HuH-7.5 (cell line): Measurements from ENCODE around the gene BTAF1.
"Not testable (repeated sequence)": the region's sequence is repeated elsewhere in the genome, so short reads cannot be mapped to it uniquely, and the experiment has no call there.

Experiments
- DNase-seq: peaks from one replicate; pipeline ENCODE4 v3.0.0; 2011; ENCODE audit warnings: low spot score

Gene BTAF1

DNA sequence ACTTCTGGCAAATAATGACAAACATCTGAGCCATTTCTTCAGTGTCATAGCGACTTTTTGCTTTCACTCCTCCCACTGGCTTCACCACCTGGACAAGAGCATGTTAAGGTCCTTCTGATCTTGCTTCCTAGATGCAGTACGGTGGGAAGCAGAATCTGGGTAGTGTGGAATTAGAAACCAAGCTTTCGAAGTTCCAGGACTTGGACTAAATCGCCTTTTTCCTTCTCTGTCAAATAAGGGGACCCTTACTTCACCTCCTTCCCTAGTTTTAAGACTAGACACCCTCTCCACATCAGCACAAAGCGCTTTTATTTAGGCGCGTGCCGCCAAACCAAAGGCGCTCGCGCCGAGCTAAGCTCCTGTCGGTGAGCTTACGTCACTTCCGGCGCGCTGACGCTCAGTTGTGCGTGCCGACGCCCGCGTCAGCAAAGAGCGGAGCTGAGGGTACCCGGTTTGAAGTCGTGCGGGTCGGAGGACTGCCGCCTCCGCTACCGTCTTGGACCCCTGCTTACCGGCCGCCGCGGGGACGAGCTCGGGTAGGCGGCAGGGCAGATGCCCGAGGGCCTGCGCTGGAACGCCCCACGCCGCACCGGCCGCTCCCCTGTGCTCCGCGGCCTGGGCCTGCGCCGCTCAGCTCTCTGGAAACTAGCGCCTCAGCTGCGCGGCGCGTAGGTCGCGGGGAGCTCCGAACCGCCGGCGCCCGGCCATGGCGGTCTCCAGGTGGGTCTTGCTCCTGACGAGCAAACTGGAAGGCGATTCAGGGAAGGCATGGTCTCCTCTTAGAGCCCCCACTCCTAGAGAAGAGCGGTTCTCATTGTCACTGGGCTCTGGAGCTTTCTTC, at the start of gene BTAF1:
Gene BTAF1, plus strand, starts transcription at position 400 of the 841 bp plus-strand sequence. Its CDS starts 307 bp downstream, at position 707.
- DNase-seq = peak; percentile 61

DNA sequence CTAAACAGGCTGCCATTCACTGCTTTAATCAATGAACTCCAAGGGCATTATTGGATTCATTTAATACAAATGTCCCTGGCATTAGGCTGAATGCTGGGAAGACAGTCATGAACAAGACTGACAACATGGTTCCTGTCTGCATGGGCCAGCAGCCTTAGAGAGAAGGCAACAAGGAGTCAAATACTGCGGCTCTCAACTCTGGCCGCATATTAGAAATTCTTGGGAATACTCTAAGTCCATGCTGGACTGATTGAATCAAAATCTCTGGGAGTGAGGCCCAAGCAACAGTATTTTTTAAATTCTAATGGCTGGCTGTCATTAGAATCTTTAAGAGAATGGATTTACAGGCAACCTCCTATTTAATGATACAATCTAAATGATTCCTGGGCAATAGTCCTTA, 48.4 kb upstream of the BTAF1 start:
- DNase-seq = no peak

DNA sequence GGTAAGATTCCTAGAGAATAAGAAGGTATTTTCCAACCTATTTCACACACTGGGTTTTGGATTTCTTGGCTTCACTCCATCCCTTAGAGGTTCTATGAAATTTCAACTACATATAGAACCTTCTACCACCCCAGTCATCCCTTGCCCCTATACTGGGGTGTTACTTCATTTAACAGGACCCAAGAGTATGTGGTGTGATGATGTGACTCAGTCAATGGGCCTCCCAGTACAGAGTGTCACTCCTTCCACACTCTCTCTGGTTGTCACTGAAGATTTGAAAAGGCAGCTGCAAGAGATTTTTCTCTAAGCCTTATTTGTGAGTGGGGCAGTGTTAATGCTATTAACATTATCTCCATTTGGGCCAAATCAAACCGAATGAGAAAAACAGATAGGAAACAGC, 47.8 kb upstream of the BTAF1 start:
- no peak for DNase-seq

DNA sequence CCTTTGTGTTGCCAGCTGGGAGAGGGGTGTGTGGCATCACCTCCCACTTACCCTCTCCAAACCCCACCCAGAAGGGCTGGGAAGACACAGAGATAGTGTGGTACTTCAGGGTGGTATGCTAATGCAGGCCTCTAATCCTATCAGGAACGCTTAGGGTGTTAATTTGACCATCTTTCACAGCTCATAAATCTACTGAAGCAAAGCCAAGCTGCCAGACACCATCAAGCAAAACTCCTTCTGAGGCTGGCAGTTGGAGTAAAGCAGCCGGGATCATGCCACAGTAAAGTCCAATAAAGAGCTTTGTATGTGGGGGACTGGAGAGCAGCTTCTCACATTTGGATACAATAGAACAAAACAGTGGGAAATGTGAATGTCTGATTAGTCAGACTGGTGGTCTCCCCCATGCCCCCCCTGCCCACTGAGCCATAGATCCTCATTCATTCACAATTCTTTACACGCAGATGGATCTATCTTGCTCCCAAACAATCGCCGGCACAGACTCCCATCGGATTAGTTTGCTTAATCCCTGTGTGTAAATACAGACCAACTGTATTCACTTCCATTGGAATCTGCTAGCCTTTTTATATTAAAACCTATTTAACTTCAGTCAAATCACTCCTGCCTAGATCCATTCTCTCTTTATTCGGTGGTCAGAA, 43.9 kb upstream of the BTAF1 start:
- no peak for DNase-seq

GRCh38 chr10:91880310-91880709, 43.3 kb upstream of the BTAF1 start:
- no peak for DNase-seq

DNA sequence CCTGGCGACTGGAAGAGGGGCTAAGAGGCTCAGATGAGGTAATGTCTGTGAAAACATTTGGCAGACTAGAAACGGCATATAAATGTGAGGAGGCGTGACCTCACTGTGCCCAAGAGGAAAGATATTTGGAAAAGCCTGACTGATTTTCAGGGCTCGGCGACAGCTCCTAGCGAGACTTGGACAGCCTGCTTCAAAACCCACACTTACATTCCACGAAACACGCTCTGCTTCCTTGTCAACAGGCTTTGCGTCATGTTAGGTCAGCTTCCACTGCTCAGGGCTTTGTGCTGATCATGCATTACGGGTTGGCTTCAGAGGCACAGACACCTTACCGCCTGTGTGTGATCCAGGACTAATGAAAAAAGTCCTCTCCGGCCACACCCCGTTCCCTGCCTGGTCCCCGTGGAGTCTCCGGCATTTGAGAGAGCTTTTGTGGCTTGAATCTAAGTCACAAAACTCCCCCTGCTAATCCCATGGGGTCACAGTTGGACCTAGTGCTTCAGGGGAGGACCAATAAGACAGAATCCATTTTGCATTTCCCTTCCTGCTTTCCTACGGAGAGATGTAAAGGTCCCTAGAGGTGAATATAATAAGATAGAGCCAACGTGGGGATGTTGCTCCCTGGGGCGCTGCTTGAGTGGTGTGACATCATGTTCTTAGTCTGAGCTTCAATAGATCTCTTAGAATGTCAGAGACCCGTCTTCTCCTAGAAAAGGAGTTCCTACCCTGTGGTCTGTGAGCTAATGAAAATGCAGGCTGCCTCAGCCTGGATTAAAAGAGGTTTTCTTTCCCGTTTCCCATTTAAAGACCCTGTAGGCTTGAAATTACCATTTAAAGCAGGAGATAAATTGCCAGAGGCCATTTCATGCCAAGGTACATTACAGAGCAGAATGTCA, 39.8 kb upstream of the BTAF1 start:
- no peak for DNase-seq

GRCh38 chr10:91884536-91884935, 39.0 kb upstream of the BTAF1 start:
- DNase-seq = no peak

DNA sequence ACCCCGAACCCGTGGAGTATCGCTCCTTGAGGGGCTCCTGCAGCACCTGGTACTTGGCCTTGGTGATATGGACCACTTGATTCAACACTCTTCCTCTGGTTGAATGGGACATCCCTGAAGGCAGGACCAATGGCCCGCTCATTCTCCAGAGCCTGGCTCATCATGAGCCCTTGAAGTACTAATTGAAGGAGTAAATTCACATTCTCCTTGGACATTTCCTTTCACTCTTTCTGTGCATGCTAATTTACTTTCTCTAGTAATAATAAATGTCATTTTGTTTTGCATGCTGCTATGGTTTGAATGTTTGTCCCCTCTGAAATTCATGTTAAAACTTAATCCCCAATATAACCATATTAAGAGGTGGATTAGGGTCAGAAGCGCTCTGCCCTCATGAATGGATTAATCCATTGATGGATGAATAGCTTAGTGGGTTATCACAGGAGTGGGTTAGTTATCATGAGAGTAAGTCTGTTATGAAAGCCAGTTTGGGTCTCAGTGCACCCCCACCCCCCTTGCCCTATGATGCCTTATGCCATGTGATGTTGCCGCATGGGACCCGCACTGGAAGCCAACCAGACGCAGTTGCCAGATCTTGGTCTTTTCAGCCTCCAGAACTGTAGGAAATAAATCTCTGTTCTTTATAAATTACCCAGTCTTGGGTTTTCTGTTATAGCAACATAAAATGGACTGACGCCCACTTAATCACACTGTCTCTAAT, 38.0 kb upstream of the BTAF1 start:
- no peak for DNase-seq

GRCh38 chr10:91886954-91887271, 36.7 kb upstream of the BTAF1 start:
- DNase-seq = no peak

DNA sequence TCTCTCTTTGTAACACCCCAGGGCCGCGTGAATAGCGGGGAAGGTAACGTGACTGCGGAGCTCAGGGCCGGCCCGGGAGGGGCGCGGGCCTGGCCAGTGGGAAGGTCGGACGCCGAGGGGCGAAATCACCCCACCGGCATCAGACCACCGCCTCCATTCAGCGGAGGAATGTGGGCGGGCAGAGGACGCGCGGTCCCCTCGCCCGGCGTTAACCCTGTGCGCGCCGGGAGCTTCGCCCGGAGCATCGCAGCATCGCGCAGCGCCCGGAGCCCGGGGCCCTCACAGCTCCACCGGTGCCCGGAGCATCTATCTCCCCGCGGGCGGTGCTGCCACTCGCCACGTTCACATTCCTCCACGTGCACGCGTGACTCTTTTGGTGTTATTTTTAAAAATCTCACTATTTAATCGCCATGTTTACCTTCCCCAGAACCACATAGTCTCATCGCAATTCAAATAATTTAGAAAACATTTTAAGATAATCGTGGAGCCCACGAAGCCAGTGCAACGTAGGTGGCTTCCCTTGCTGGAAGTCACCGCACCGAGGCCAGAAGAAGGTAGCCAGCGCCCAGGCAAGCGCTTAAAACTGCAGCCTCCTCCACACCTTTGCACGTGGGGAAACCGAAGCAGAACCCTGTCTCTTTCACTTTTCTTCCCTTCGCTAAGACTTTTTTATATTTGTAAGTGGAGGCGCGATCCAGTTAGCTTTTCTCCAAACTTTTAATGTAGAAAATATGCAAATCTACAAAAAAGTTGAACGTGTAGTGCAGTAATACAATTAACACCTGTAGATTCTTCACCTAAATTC, 36.1 kb upstream of the BTAF1 start:
- DNase-seq = peak; percentile 60

DNA sequence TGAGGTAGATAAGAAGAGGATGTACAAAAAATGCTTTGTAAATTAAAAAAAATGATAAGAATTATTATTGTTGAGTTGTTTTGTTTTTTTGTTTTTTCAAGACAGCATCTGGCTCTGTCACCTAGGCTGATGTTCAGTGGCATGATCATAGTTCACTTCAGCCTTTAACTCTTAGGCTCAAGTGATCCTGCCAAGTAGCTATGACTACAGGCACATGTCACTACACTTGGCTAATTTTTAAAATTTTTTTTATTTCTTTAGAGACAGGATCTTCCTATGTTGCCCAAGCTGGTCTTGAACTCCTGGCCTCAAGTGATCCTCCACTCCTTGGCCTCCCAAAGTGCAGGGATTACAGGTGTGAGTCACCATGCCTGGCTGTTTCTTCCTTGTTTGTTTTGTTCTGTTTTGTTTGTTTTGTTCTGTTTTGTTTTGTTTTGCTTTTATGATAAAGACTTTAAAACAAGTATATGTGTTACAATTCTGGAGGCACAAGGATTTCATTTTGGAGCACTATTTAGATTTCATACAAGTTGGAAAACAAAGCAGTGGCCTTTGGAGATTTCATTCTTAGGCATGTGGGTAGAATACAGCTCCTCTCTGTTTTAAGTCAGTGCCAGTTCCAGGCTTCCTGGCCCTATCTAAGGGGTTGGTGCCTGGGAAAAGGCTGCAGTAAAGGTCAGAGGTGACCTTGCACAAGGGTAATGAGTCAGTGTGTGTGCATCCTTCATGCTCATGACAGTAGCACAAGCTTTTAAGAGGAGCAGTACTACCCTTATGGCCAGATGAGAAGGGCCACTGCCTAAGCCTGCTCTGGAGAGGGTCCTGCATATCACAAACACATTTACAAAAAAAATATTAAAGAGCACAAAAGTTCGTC, 32.2 kb upstream of the BTAF1 start:
- DNase-seq = no peak

- DNase-seq = no peak
Measured at GRCh38 chr10:91893051-91893450, 30.5 kb upstream of the BTAF1 start.

DNA sequence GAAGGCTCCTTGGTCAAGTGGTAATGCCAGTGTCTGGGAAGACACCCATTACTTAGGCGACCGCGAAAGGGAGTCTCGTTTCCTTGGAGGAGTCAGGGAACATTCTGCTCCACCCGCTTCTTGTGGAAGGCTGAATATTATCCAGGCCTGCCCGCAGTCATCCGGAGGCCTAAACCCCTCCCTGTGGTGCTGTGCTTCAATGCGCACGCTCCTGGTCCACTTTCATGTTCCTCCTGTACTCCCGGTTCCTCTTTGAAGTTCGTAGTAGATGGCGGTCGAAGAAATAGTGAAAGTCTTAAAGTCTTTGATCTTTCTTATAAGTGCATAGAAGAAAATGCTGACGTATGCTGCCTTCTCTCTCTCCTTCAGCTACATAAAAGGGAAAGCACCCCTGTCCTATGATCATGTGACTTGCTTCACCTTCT, 29.3 kb upstream of the BTAF1 start:
- not testable (repeated sequence) for DNase-seq

DNA sequence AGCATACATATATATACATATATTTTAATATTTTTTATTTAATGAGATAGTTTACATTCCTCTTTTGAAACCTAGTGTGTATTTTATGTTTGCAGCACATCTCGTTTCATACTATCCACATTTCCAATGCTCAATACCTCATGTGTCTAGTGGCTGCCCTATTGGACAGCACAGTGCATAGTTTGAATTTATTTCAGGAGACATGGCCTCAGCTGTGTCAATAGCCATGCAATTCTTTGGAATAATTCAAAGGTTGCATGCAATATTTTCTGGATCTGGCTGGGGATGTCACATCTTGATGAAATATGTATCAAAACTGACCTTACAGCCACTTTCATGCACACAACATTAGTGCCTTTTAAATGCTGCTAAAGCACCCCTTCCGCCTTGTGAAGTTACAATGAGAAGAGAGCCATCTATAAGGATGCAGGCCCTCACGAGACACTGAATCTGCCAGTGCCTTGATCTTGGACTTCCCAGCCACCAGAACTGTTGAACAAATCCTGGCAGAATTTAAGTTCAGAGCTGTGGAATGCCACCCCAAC, 27.3 kb upstream of the BTAF1 start:
- no peak for DNase-seq

- DNase-seq = no peak
Measured at GRCh38 chr10:91897421-91897820, 26.1 kb upstream of the BTAF1 start.

DNA sequence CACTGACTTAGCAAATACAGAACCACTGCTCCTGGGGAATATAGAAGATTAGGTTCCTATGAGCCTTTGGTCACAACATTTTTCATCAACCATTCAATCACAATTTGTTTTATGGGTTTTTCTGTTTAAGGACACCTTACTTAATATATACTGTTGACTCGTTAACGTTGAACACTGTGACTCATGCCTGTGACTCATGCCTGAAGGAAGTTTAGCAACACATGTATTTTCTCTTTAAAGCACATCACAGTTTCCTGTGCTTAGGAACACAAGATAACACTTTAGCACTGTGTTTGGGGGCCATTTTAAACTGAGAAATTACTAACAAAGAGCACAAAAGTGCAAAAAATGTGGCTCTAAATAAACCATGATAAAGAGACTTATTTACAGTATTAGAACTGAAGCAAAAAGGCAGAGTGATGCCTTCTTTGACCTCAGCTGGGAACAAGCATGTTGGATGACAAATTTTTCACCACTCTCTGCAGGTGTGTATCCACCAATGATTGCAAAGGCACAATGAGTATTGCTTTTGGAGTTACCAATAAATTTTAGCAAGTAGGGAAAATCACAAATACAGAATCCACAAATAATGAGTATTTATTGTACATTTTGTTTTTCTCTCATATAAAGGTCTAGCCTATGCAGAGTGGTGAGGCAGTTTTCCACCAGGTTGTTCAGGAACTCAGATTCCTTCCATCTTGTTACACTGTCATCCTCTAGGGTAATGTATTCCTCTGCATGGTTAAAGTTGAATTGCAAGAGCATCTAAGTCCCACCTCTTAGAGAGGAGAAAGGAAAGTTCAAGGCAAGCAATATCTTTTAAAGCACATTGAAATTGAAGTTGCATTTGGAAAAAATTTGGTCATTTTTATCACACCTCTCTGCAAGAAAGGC, 21.5 kb upstream of the BTAF1 start:
- no peak for DNase-seq

GRCh38 chr10:91907033-91907594, 16.5 kb upstream of the BTAF1 start:
- DNase-seq = no peak

- DNase-seq = peak; percentile 44
Measured at GRCh38 chr10:91907914-91908336, 15.6 kb upstream of the BTAF1 start.
